Stimulated activated CD8-positive, alpha-beta memory T cell treated with anti-CD3 and anti-CD28 coated beads, Interleukin-4, amount 100 ng/mL, for 4 hours (primary cell): ENCODE measurements around the gene GGN.

Source experiments
- DNase-seq, 2 donors: peaks; one replicate each; pipeline ENCODE4 v3.0.0-alpha.2; 2020; ENCODE audit warnings: low read depth in 2 of 2, low spot score in 1 of 2

The GGN gene

GRCh38 chr19:38388349-38389100, 691 bp upstream of the GGN start, which contains the start of gene SPRED3:
SPRED3 (plus strand) TSS chr19:38388697; CDS start chr19:38390303, 1,606 bp downstream.
- DNase-seq, result no peak

DNA sequence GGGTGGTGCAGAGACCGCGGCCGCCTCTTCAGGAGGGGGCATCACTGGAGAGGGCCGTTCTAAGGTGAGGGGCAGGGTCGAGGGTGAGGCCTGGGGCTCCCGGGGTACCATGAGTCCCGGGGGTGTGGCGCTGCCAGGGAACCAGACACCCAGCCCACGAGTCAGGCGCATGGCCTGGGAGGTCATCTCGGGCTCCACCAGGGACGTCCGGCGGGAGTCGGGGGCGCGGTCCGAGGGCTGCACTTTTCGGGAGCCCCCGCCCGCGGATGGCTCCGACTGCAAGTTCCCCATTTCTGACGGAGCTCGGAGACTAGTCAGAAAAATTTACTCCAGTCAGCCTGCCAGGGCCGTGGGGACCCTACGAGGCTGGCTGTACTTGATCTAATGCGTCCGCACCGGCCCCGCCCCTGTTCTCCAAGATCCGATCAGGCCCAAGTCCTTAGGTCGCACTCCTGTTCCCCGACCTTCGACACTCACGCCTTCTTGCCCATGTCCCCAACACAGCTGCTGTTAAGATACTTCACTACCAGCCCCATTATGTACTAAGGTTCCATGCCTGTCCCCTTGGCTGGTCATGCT, 774 bp downstream of the GGN start:
- DNase-seq, result no peak

GRCh38 chr19:38386300-38386970, 1.4 kb downstream of the GGN start:
- DNase-seq, result no peak

- no peak for DNase-seq
These were observed 2.0 kb downstream of the GGN start for GRCh38 chr19:38385804-38386257.

GRCh38 chr19:38385057-38385803, 2.6 kb downstream of the GGN start:
- DNase-seq, result no peak

GRCh38 chr19:38384209-38385027, 3.4 kb downstream of the GGN start:
- no peak for DNase-seq

GRCh38 chr19:38383743-38384142, 4.1 kb downstream of the GGN start:
- DNase-seq, result no peak

- no peak for DNase-seq
These were observed 4.7 kb downstream of the GGN start for GRCh38 chr19:38383184-38383583.

- no peak for DNase-seq
These were observed 6.7 kb downstream of the GGN start for GRCh38 chr19:38381138-38381537.

- no peak for DNase-seq
These were observed 9.0 kb downstream of the GGN start for GRCh38 chr19:38378866-38379265.

DNA sequence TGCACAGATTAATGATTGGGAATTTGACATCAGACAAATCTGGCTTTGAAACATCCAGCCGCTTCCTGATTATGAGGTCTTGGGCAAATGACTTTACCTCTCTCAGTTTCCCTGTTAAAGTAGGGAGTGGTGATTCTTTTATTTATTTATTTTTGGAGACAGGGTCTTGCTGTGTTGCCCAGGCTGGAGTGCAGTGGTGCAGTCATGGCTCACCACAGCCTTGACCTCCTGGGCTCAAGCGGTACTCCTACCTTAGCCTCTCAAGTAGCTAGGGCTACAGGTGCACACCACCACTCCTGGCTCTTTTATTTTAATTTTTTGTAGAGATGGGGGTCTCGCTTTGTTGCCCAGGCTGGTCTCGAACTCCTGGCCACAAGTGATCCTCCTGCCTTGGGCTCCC, 10.8 kb downstream of the GGN start:
- DNase-seq, result no peak

DNA sequence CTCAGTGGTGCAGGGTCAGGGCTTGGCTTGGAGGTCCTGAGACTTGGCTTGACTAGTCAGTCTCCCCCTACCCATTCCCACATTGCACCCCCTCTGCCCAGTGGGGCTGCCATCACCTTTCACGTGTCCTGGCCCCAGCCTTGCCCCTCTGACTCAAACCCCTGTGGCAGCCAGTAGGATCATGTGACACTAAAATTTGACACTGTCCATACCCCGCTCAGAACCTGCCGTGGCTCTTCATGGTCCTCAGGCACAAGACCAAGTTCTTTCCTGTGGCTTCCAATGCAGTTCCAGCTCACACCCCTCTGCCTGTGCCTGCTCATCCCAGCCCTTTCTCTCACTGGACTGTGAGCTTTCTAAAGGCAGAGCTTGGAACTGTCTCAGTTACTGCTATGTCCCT, 11.3 kb downstream of the GGN start:
- no peak for DNase-seq

DNA sequence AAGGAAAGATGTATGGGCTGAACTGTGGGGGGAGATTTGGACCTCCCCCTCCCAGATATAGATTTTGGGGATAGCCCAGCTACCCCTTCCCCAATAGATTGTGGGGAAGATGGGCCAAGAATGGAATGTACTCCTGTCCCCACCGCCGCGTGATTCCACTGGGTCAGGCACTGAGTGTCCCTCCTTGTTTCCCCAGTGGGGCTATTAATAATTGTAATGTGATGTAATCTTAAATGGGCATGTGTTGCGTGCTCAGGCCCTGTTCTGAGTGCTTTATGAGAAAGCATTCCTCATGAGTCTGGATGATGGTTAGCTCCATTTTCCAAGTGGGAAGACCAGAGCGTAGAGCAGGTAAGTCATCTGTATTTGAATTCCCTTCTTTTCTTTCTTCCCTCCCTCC, 12.1 kb downstream of the GGN start:
- no peak for DNase-seq

DNA sequence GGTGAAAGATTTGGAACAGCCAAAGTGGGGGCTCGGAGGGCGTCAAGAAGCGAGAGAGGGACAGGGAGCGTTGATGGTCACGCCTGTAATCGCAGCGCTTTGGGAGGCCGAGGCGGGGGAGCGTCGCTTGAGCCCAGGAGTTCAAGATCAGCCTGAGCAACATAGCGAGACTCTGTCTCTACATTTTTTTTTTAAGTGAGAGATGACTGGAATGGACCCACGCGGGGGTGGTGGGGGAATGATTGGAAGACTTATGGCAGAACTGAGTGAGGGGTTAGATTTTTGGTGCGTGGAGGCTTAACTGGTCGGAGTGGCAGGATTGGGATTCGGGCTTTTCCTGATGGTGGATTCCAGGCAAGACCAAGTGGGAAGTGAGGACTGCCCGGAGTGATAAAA, 12.7 kb downstream of the GGN start:
- no peak for DNase-seq

- peak; percentile 95 to 97 for DNase-seq
These were observed 13.3 kb downstream of the GGN start, which contains the start of gene PSMD8 for GRCh38 chr19:38374332-38375097. PSMD8 (plus strand) TSS chr19:38374571; CDS start chr19:38374602, 31 bp downstream.

GRCh38 chr19:38373907-38374331, 13.9 kb downstream of the GGN start:
- no peak for DNase-seq

GRCh38 chr19:38371081-38371480, 16.8 kb downstream of the GGN start:
- DNase-seq, result no peak

- no peak for DNase-seq
These were observed 17.5 kb downstream of the GGN start for GRCh38 chr19:38370299-38370698.

- DNase-seq, result no peak
These were observed 18.2 kb downstream of the GGN start for GRCh38 chr19:38369584-38369983.

DNA sequence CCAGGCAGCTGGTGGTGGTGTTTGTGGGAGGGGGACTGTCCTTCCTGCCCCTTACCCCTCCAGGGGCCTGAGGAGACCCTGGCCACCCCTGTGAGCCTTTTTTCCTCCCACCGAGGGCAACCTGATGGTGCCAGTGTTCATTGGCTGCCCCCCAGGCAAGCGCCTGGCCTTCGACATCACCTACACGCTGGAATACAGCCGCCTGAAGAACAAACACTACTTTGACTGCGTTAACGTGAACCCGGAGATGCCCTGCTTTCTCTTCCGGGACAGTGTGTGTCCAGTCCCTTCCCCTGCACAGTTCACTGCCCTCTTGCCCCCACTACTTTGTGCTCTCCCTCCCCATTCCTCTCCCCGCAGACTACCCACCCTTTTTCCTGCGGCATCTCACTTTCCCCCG, 20.8 kb downstream of the GGN start:
- no peak for DNase-seq
